Uterus (tissue), 2 donors: ENCODE measurements around the gene PSMB3.

Experiments used
- POLR2A ChIP-seq, 2 donors: fragments of 450-650 bp; IDR thresholded peaks; one replicate each; pipeline ENCODE4 v1.6.1; 2016; ENCODE audit warnings: antibody characterized with exemption in 2 of 2, mild to moderate bottlenecking in 1 of 2, moderate library complexity in 1 of 2
- TF ChIP-seq, protein P1 (sequence below), 4 experiments: fragments of 200-600 bp in 2 of 4; fragments of 450-650 bp in 2 of 4; sonication (generic) in 2 of 4; IDR thresholded peaks; one replicate each; pipeline ENCODE4 v1.5.1; 2016 to 2019; ENCODE audit warnings: antibody characterized with exemption in 4 of 4, mild to moderate bottlenecking in 2 of 4, moderate library complexity in 1 of 4

DNA sequence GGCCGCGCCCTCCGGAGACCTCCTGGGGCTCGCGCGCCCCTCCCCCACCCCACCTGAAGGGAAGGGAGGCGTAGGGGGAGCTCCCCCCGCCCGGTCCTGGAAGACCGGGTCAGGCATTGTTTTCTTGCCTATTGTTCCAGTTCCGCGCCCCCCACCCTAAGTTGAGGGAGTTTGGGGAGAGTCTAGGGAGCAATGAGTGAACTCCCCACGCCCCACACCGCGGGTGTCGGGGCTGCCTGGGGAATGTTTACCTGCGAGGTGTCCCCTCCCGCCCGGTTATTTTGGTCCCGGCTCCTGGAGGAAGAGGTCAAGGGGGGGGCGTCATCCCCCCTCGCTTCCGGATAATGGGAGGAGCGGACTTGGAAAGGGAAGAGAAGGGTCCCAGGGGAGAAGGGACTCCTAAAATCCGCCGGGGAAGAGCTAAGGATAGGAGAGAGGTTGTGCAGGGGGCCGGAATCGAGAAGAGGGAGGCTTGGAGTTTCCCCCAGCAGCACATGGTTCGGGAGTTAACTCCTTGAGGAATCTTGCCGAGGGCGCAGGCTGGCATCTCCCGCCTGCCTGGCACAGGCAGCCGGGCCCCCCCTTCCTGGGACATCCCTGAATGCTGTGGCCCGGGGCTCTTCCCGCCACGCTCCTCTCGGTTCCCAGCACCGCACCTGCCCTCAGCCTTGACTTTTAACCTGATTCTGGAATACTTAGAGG is 46.6 kb upstream of the PSMB3 start:
- TF ChIP-seq, protein P1, sequence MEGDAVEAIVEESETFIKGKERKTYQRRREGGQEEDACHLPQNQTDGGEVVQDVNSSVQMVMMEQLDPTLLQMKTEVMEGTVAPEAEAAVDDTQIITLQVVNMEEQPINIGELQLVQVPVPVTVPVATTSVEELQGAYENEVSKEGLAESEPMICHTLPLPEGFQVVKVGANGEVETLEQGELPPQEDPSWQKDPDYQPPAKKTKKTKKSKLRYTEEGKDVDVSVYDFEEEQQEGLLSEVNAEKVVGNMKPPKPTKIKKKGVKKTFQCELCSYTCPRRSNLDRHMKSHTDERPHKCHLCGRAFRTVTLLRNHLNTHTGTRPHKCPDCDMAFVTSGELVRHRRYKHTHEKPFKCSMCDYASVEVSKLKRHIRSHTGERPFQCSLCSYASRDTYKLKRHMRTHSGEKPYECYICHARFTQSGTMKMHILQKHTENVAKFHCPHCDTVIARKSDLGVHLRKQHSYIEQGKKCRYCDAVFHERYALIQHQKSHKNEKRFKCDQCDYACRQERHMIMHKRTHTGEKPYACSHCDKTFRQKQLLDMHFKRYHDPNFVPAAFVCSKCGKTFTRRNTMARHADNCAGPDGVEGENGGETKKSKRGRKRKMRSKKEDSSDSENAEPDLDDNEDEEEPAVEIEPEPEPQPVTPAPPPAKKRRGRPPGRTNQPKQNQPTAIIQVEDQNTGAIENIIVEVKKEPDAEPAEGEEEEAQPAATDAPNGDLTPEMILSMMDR (IDR thresholded peaks at IDR 0.05) = no peak
- TF ChIP-seq POLR2A (IDR thresholded peaks at IDR 0.05) = no peak
